SJCRH30 (cell line): ENCODE data around the gene AGMO. TPM values are rescaled to one million over a fixed set of nuclear protein-coding genes. Genes with fewer than 3 reads are reported as not detected.

Experiments
- DNase-seq, 2 experiments: peaks; one replicate each; pipeline ENCODE4 v3.0.0-alpha.2; 2015 to 2020
- H3K27ac ChIP-seq: fragments of 250-450 bp; sonication (Bioruptor Pico); 2 replicates; pipeline ENCODE4 v1.5.1; 2020; ENCODE audit warnings: mild to moderate bottlenecking, moderate library complexity
- H3K27me3 ChIP-seq: fragments of 250-450 bp; sonication (Bioruptor Pico); 2 replicates; pipeline ENCODE4 v1.5.1; 2020; ENCODE audit warnings: mild to moderate bottlenecking, moderate library complexity
- H3K36me3 ChIP-seq: fragments of 250-450 bp; sonication (Bioruptor Pico); 2 replicates; pipeline ENCODE4 v1.5.1; 2020; ENCODE audit warnings: mild to moderate bottlenecking, moderate library complexity
- H3K4me1 ChIP-seq: fragments of 250-450 bp; sonication (Bioruptor Pico); 2 replicates; pipeline ENCODE4 v1.5.1; 2020; ENCODE audit warnings: mild to moderate bottlenecking, moderate library complexity
- H3K4me3 ChIP-seq: fragments of 250-450 bp; sonication (Bioruptor Pico); 2 replicates; pipeline ENCODE4 v1.5.1; 2020; ENCODE audit warnings: mild to moderate bottlenecking, moderate library complexity
- H3K9me3 ChIP-seq: fragments of 250-450 bp; sonication (Bioruptor Pico); replicated peaks from 2 replicates; pipeline ENCODE4 v1.5.1; 2020; ENCODE audit warnings: mild to moderate bottlenecking, moderate library complexity
- total RNA-seq: library from RNA; depleted of rRNA; stranded (reverse); fragments of >200 nt; shearing (Covaris generic); gene quantifications from 2 replicates; pipeline ENCODE4 v1.2.3, GENCODE V29; 2014

Gene AGMO
- total RNA-seq, 1 experiment from 2014 or later = 0.20 TPM

GRCh38 chr7:15433151-15433550, 128.7 kb downstream of the AGMO start:
- Histone ChIP-seq H3K4me3 (no peak overlapping the region), H3K9me3 (no peaks in the 10 kb centered on the region), H3K4me1 (no peaks in the 10 kb centered on the region), H3K27me3 (no peaks in the 10 kb centered on the region), H3K36me3 (no peaks in the 10 kb centered on the region), H3K27ac (no peak overlapping the region)
- DNase-seq = no peak

DNA sequence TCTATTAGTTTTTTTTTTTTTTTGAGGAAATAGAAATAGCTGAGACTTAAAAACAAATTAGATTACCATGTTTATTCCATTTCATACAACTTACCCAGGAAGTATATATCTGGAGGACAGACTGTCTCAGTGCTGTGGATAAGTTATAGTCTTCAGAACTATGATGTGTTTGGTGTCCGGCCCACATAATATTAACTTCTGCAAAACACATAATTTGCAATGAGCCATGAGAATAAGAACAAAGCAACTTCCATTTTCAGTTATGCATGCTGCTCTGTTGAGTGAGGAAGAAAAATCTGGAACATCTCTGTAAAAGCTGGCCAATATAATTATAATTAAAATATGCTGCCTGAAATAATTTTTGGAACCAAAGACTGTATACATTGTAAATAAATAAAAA, 130.9 kb downstream of the AGMO start:
- Histone ChIP-seq H3K36me3 (no peaks in the 10 kb centered on the region), H3K27ac (no peak overlapping the region), H3K27me3 (no peaks in the 10 kb centered on the region), H3K9me3 (no peaks in the 10 kb centered on the region), H3K4me3 (no peak overlapping the region), H3K4me1 (no peaks in the 10 kb centered on the region)
- DNase-seq = no peak

DNA sequence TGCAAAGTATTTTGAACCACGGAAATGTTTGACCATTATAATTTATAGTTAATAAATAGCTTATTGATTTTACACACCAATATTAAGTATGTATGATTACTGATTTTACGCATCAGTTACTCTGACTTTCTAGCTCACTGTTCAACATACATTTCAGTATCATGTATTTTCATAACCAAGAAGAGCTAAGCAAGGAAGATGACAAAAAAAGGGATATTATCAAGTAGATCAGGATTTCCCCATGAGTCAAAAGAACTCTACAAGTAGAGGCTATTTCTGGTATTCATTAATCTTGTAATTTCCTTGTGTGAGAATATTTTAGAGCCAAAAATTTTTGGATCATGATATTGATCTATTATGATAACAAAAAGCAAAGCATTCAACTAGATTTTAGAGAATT, 131.6 kb downstream of the AGMO start:
- H3K4me3 ChIP-seq = no peak overlapping the region
- H3K9me3 ChIP-seq = no peaks in the 10 kb centered on the region
- no peaks in the 10 kb centered on the region for H3K4me1 ChIP-seq
- no peaks in the 10 kb centered on the region for H3K36me3 ChIP-seq
- no peak overlapping the region for H3K27ac ChIP-seq
- H3K27me3 ChIP-seq = no peaks in the 10 kb centered on the region
- DNase-seq = no peak

DNA sequence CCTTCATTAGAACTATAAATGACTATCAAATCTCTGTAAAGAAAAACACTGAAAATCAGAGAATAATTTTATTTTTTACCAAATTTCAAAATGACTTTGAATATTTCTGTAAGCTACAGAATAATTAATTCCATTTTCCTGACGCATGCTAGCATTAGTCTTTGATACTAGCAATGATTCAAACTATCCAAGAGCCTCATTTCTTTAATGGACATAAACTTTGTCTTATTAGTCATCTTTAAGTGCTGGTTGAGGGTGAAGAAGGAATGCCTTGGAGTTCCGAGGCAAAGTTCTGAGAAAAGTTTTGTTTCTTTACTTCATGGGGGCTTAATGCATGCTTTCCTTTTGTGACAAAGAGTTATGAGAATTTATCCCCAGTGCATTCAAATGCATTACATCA, 137.3 kb downstream of the AGMO start:
- Histone ChIP-seq H3K4me1 (no peaks in the 10 kb centered on the region), H3K4me3 (no peak overlapping the region), H3K36me3 (no peaks in the 10 kb centered on the region), H3K27me3 (no peaks in the 10 kb centered on the region), H3K9me3 (no peaks in the 10 kb centered on the region), H3K27ac (no peak overlapping the region)
- no peak for DNase-seq

DNA sequence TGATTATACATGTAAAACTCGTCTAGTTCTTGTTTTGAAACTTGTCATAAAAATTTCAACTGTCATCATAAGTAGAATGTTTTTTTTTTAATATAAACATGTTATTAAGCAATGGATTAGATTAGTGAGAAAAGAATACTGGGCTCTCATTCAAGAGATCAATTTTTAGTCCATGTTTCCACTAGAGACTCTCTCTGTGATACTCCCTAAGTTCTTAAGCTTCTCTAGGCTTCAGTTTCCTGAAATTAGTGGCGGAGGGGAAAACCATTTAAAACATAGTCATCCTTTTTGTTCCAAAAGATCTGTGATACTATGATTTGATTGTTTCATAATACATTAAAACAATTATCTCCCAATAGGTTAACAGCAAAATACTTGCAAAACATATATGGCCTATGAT, 142.2 kb downstream of the AGMO start:
- Histone ChIP-seq H3K9me3 (no peaks in the 10 kb centered on the region; the same call in 1 of the 2 replicates), H3K4me1 (no peaks in the 10 kb centered on the region), H3K36me3 (no peaks in the 10 kb centered on the region), H3K27ac (no peak overlapping the region), H3K4me3 (no peak overlapping the region), H3K27me3 (no peaks in the 10 kb centered on the region)
- no peak for DNase-seq

DNA sequence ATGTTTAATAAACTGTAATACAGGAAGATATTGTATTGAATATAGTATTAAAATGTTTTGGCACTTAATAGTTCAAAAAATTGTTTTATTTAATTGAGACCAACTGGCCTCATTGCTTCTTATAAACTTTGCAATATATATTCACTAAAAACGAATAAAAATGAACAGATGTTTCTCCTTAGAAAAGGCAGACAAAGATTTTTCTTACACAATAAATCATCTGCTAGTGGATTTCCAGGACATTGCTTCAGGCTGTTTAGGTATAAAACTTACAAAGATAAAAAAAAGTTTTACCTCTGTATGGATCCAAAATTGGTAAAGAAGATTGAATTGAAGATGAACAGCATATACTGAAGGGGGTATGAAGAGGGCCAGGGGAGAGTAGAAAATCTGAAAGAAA, 143.6 kb downstream of the AGMO start:
- no peak for DNase-seq
- Histone ChIP-seq H3K27me3 (no peaks in the 10 kb centered on the region), H3K27ac (no peak overlapping the region), H3K36me3 (no peaks in the 10 kb centered on the region), H3K9me3 (no peaks in the 10 kb centered on the region; the same call in 1 of the 2 replicates), H3K4me1 (no peaks in the 10 kb centered on the region), H3K4me3 (no peak overlapping the region)

- Histone ChIP-seq H3K27me3 (no peaks in the 10 kb centered on the region), H3K27ac (no peak overlapping the region), H3K4me3 (no peak overlapping the region), H3K36me3 (no peaks in the 10 kb centered on the region), H3K4me1 (no peaks in the 10 kb centered on the region), H3K9me3 (no peaks in the 10 kb centered on the region; the same call in 1 of the 2 replicates)
- no peak for DNase-seq
Observed at GRCh38 chr7:15417341-15417988, 144.3 kb downstream of the AGMO start.

DNA sequence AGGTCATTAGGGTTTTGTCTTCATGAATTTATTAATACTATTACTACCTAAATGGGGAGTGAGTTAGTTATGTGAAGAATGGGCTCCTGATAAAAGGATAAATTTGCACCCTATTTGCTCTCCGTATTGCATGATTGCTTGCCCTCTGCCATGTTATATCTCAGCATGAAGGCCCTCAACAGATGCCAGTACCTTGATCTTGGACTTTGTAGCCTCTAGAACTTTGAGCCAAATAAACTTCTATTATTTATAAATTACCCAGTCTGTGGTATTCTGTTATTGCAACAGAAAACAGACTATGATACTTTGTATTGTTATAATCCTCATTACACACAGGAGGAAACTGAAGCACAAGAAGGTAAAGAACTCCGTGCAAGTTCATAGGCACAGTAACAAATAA, 150.8 kb downstream of the AGMO start:
- DNase-seq = no peak
- Histone ChIP-seq H3K4me1 (no peaks in the 10 kb centered on the region), H3K36me3 (no peaks in the 10 kb centered on the region), H3K27ac (no peak overlapping the region), H3K27me3 (no peaks in the 10 kb centered on the region), H3K9me3 (no peaks in the 10 kb centered on the region), H3K4me3 (no peak overlapping the region)

- DNase-seq = no peak
- Histone ChIP-seq H3K36me3 (no peaks in the 10 kb centered on the region), H3K4me3 (no peak overlapping the region), H3K4me1 (no peaks in the 10 kb centered on the region), H3K9me3 (no peaks in the 10 kb centered on the region), H3K27me3 (no peaks in the 10 kb centered on the region), H3K27ac (no peak overlapping the region)
Observed at GRCh38 chr7:15407910-15408309, 153.9 kb downstream of the AGMO start.

- H3K4me3 ChIP-seq = no peak overlapping the region
- no peaks in the 10 kb centered on the region for H3K36me3 ChIP-seq
- no peaks in the 10 kb centered on the region for H3K27me3 ChIP-seq
- no peak overlapping the region for H3K27ac ChIP-seq
- DNase-seq = no peak
- no peaks in the 10 kb centered on the region for H3K4me1 ChIP-seq
- H3K9me3 ChIP-seq = no peaks in the 10 kb centered on the region
Observed at GRCh38 chr7:15403751-15404150, 158.1 kb downstream of the AGMO start.

- Histone ChIP-seq H3K36me3 (no peaks in the 10 kb centered on the region), H3K27ac (no peak overlapping the region), H3K9me3 (no peaks in the 10 kb centered on the region), H3K27me3 (no peaks in the 10 kb centered on the region), H3K4me3 (no peak overlapping the region), H3K4me1 (no peaks in the 10 kb centered on the region)
- no peak for DNase-seq
Observed at GRCh38 chr7:15403315-15403714, 158.5 kb downstream of the AGMO start.

DNA sequence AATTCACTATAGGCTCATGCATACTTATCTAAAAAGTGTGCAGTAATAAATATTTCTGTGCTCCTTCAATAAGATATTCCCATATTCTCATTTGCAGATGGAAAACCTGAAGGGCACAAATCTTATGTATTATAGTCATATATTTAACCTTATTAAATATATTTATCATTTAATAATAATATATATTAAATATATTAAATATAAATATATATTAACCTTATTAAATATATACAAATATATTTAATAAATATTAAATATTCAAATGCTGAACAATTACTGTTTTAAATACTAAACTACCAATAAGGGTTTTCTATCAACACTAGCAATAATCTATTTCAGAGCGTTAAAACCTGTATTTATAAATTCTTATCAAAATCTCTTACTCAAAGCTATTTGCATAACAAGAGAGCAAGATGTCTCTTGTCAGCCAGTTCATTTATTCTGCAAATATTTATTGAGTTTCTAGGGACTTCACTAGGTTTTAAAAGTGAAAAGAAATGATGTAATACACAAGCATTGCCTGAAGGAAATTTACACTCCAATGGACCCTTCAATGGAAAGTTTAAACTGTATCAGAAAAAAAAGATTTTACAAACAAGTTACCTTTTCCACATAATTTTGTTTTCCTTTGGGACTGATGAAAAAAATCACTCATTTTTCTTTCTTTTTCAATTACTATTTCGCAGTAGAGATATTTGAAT, 159.2 kb downstream of the AGMO start:
- Histone ChIP-seq H3K4me1 (no peaks in the 10 kb centered on the region), H3K9me3 (no peaks in the 10 kb centered on the region), H3K27me3 (no peaks in the 10 kb centered on the region), H3K36me3 (no peaks in the 10 kb centered on the region), H3K4me3 (no peak overlapping the region), H3K27ac (no peak overlapping the region)
- no peak for DNase-seq

DNA sequence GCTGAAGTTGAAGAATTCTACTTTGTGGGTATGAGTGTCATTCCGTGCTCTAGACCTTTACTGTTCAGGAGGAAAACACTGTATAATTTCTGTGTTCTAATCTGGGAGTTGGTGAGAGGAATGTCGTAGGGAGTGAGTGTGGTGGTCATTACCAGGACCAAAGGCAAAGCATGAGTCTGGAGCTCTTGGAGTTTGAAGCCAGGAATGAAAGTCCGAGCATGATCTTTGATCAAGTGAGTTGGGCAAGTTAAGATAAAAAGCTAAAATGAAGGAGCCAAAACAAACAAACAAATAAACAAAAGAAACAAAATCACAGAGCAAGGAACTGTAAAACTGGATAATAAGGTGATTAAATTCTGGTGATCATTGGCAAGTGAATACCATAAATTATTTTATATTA, 161.4 kb downstream of the AGMO start:
- no peaks in the 10 kb centered on the region for H3K9me3 ChIP-seq

GRCh38 chr7:15399441-15399840, 162.4 kb downstream of the AGMO start:
- no peaks in the 10 kb centered on the region for H3K4me1 ChIP-seq
- DNase-seq = no peak
- H3K27ac ChIP-seq = no peak overlapping the region
- no peaks in the 10 kb centered on the region for H3K36me3 ChIP-seq
- no peak overlapping the region for H3K4me3 ChIP-seq
- H3K27me3 ChIP-seq = no peaks in the 10 kb centered on the region
- no peaks in the 10 kb centered on the region for H3K9me3 ChIP-seq

More for the DNA sequence above, 161.4 kb downstream of the AGMO start:
- Histone ChIP-seq H3K36me3 (no peaks in the 10 kb centered on the region), H3K27me3 (no peaks in the 10 kb centered on the region), H3K4me1 (no peaks in the 10 kb centered on the region), H3K4me3 (no peak overlapping the region), H3K27ac (no peak overlapping the region)
- DNase-seq = no peak

DNA sequence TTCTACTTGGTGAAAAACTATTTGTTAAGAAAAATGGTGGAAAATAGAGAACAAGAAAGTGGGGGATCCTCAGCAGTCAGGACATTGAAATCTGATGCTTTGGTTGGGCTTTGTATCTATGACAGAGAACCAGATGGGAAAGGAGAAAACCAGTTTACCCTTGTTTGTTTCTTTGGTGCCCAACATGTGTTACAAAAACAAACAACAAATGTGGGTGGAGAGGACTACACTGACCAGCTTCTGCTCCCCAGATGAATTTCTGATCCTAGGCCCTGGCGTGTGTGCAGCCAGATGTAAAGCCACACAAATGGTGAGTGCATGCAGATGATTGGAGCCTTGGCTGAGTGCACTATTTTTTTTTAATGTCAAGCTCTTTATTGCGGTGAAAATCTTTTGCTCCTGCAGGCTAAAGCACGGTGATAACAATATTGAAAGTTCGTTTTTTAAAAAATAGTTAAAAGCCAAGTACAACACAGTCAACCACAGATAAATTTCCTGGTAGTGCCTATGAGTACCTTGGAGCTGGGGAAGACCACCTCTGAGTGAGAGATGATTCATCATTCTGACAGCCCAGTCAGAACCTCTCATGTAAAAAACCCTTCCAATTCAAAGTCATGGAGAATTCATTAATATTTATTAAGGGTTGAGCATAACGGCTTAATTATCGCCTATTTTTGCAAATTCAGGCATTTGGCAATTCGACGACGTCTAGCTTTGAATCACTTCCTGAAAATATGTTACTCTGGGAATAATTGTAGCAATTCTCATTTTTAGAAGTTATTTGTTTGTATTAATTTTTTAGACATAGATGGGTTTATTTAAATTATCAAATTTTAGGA, 163.7 kb downstream of the AGMO start:
- no peaks in the 10 kb centered on the region for H3K9me3 ChIP-seq
- no peaks in the 10 kb centered on the region for H3K27me3 ChIP-seq
- H3K36me3 ChIP-seq = no peaks in the 10 kb centered on the region
- H3K4me1 ChIP-seq = no peaks in the 10 kb centered on the region
- H3K27ac ChIP-seq = no peak overlapping the region
- H3K4me3 ChIP-seq = no peak overlapping the region
- no peak for DNase-seq
